Osteocyte (in vitro differentiated cells): ENCODE measurements around the gene RXRA. TPM values are rescaled to one million over a fixed set of nuclear protein-coding genes. Genes with fewer than 3 reads are reported as not detected.
A peak's percentile ranks its signal among the peaks of the same experiment; 100 is the strongest.

Experiments
- DNase-seq: peaks from one replicate; pipeline ENCODE4 v3.0.0; 2021; ENCODE audit warnings: mixed read lengths; ENCODE audit not compliant: unreplicated experiment; ENCODE audit errors: extremely low spot score
- H3K27ac Mint-ChIP-seq: one replicate; pipeline ENCODE4 v1.8.0; 2021; ENCODE audit warnings: mild to moderate bottlenecking, mixed read lengths; ENCODE audit not compliant: unreplicated experiment
- H3K27me3 Mint-ChIP-seq: one replicate; pipeline ENCODE4 v1.8.0; 2021; ENCODE audit warnings: mixed read lengths; ENCODE audit not compliant: unreplicated experiment
- H3K36me3 Mint-ChIP-seq: one replicate; pipeline ENCODE4 v1.8.0; 2021; ENCODE audit warnings: mixed read lengths; ENCODE audit not compliant: unreplicated experiment
- H3K4me1 Mint-ChIP-seq: one replicate; pipeline ENCODE4 v1.8.0; 2021; ENCODE audit warnings: mixed read lengths; ENCODE audit not compliant: unreplicated experiment
- H3K4me3 Mint-ChIP-seq: one replicate; pipeline ENCODE4 v1.8.0; 2021; ENCODE audit warnings: mild to moderate bottlenecking, moderate library complexity, mixed read lengths; ENCODE audit not compliant: unreplicated experiment
- H3K9me3 Mint-ChIP-seq: one replicate; pipeline ENCODE4 v1.8.0; 2021; ENCODE audit warnings: mixed read lengths; ENCODE audit not compliant: unreplicated experiment
- CTCF ChIP-seq: fragments of 200-600 bp; sonication (generic); IDR thresholded peaks from 2 replicates; pipeline ENCODE4 v1.5.0; 2021; ENCODE audit warnings: antibody characterized with exemption, mild to moderate bottlenecking, moderate library complexity
- total RNA-seq: library from RNA; stranded (reverse); gene quantifications from 2 replicates; pipeline ENCODE4 v1.2.1, GENCODE V29; 2021

Gene RXRA
- total RNA-seq, 1 donor from 2014 or later: 82.2 TPM

- no peaks in the 10 kb centered on the region for H3K27me3 Mint-ChIP-seq
- H3K4me1 Mint-ChIP-seq: peaks cover 65% of the 10 kb centered on the region
- H3K36me3 Mint-ChIP-seq: no peaks in the 10 kb centered on the region
- no peaks in the 10 kb centered on the region for H3K9me3 Mint-ChIP-seq
- H3K4me3 Mint-ChIP-seq: no peak overlapping the region
- no peak for DNase-seq
- no peak for TF ChIP-seq CTCF
- no peak overlapping the region for H3K27ac Mint-ChIP-seq
Observed at GRCh38 chr9:134370638-134371037, 44.4 kb downstream of the RXRA start.

GRCh38 chr9:134371731-134372130 is 45.5 kb downstream of the RXRA start:
- no peak for DNase-seq
- H3K36me3 Mint-ChIP-seq: no peaks in the 10 kb centered on the region

GRCh38 chr9:134372581-134373267 is 46.5 kb downstream of the RXRA start:
- H3K4me1 Mint-ChIP-seq: peaks cover 69% of the 10 kb centered on the region
- no peak for TF ChIP-seq CTCF
- peak overlapping the region; percentile 2 for H3K27ac Mint-ChIP-seq
- H3K4me3 Mint-ChIP-seq: no peak overlapping the region
- H3K9me3 Mint-ChIP-seq: no peaks in the 10 kb centered on the region
- H3K27me3 Mint-ChIP-seq: no peaks in the 10 kb centered on the region
- DNase-seq: no peak
- no peaks in the 10 kb centered on the region for H3K36me3 Mint-ChIP-seq

More at GRCh38 chr9:134371731-134372130, 45.5 kb downstream of the RXRA start:
- no peak overlapping the region for H3K4me3 Mint-ChIP-seq
- H3K27ac Mint-ChIP-seq: no peak overlapping the region
- no peaks in the 10 kb centered on the region for H3K27me3 Mint-ChIP-seq
- H3K4me1 Mint-ChIP-seq: peaks cover 65% of the 10 kb centered on the region
- TF ChIP-seq CTCF: no peak
- H3K9me3 Mint-ChIP-seq: no peaks in the 10 kb centered on the region

GRCh38 chr9:134373269-134373668 is 47.0 kb downstream of the RXRA start:
- H3K27me3 Mint-ChIP-seq: no peaks in the 10 kb centered on the region
- no peak for DNase-seq
- no peaks in the 10 kb centered on the region for H3K9me3 Mint-ChIP-seq
- H3K27ac Mint-ChIP-seq: no peak overlapping the region
- H3K36me3 Mint-ChIP-seq: no peaks in the 10 kb centered on the region
- peak; percentile 7 for TF ChIP-seq CTCF
- H3K4me1 Mint-ChIP-seq: peaks cover 71% of the 10 kb centered on the region
- H3K4me3 Mint-ChIP-seq: no peak overlapping the region

GRCh38 chr9:134373953-134374300 is 47.7 kb downstream of the RXRA start:
- no peaks in the 10 kb centered on the region for H3K9me3 Mint-ChIP-seq
- DNase-seq: no peak
- H3K36me3 Mint-ChIP-seq: no peaks in the 10 kb centered on the region
- H3K4me3 Mint-ChIP-seq: no peak overlapping the region
- TF ChIP-seq CTCF: no peak
- H3K27ac Mint-ChIP-seq: no peak overlapping the region
- no peaks in the 10 kb centered on the region for H3K27me3 Mint-ChIP-seq
- peaks cover 73% of the 10 kb centered on the region for H3K4me1 Mint-ChIP-seq
